H1 (cell line): ENCODE data around the gene CEP70.

ENCODE experiments used
- ASH2L ChIP-seq: fragments of 200-600, 300-600 bp; sonication (generic); IDR thresholded peaks from one replicate; pipeline ENCODE4 v1.7.1; 2017; ENCODE audit warnings: low read length
- CTCF ChIP-seq, 3 experiments: IDR thresholded peaks; 1 replicate in 2 of 3; 2 replicates in 1 of 3; pipeline versions ENCODE4 v1.5.1 to v1.6.1; 2011; ENCODE audit warnings: low read length in 3 of 3, mild to moderate bottlenecking in 3 of 3, inconsistent platforms in 2 of 3, low read depth in 1 of 3, moderate library complexity in 1 of 3; ENCODE audit not compliant: insufficient read depth in 1 of 3; ENCODE audit errors: control extremely low read depth in 1 of 3
- EP300 ChIP-seq, 2 experiments: IDR thresholded peaks; 1 replicate in 1 of 2; 2 replicates in 1 of 2; pipeline ENCODE4 v1.6.1; 2011 to 2012; ENCODE audit warnings: low read depth in 2 of 2, low read length in 2 of 2, mild to moderate bottlenecking in 2 of 2, borderline replicate concordance in 1 of 2, inconsistent platforms in 1 of 2, moderate library complexity in 1 of 2
- MAX ChIP-seq: IDR thresholded peaks from 2 replicates; pipeline ENCODE4 v1.6.1; 2012; ENCODE audit warnings: inconsistent platforms
- SIN3A ChIP-seq, 2 experiments: IDR thresholded peaks in 1 of 2; conservative IDR thresholded peaks in 1 of 2; 2 replicates each; pipeline ENCODE4 v1.6.1; 2011 to 2012; ENCODE audit warnings: low read length in 2 of 2, improper control_type of control experiment in 1 of 2, low read depth in 1 of 2, mild to moderate bottlenecking in 1 of 2
- TCF12 ChIP-seq: IDR thresholded peaks from 2 replicates; pipeline ENCODE4 v1.6.1; 2011; ENCODE audit warnings: low read depth, mild to moderate bottlenecking, low read length

- no peak for TF ChIP-seq MAX
- TF ChIP-seq CTCF (IDR thresholded peaks at IDR 0.05; ENCODE audit: control extremely low read depth in 1 of 3, insufficient read depth in 1 of 3, low read depth in 1 of 3, low read length in 3 of 3): no peak
- TF ChIP-seq SIN3A (conservative IDR thresholded peaks at IDR 0.05 in 1 of 2, IDR thresholded peaks at IDR 0.05 in 1 of 2; ENCODE audit: low read depth in 1 of 2, low read length in 2 of 2): no peak
- TF ChIP-seq ASH2L: no peak
- no peak for TF ChIP-seq EP300 (IDR thresholded peaks at IDR 0.05; ENCODE audit: borderline replicate concordance in 1 of 2, low read depth in 2 of 2, low read length in 2 of 2)
- TF ChIP-seq TCF12: no peak
These were observed 122.6 kb downstream of the CEP70 start for GRCh38 chr3:138471481-138471880.
